Neural cell (in vitro differentiated cells): ENCODE data around the gene PLEKHM3.

Experiments used
- CTCF ChIP-seq: fragments of 450-650 bp; IDR thresholded peaks from 2 replicates; pipeline ENCODE4 v1.5.1; 2014; ENCODE audit warnings: antibody characterized with exemption, mild to moderate bottlenecking, moderate library complexity; ENCODE audit not compliant: poor library complexity, severe bottlenecking
- EP300 ChIP-seq: fragments of 450-650 bp; conservative IDR thresholded peaks from 2 replicates; pipeline ENCODE4 v1.6.1; 2014; ENCODE audit warnings: antibody characterized with exemption, mild to moderate bottlenecking, moderate library complexity; ENCODE audit not compliant: poor library complexity, severe bottlenecking
- EZH2 ChIP-seq: fragments of 200-600, 300-800 bp; shearing (Covaris generic), sonication (generic); IDR thresholded peaks from 2 replicates; pipeline ENCODE4 v1.6.1; 2014; ENCODE audit warnings: antibody characterized with exemption, low read length, borderline replicate concordance, mild to moderate bottlenecking; ENCODE audit not compliant: insufficient read depth, poor library complexity, severe bottlenecking
- MXI1 ChIP-seq: fragments of 450-650 bp; conservative IDR thresholded peaks from 2 replicates; pipeline ENCODE4 v1.6.1; 2014; ENCODE audit warnings: antibody characterized with exemption, mild to moderate bottlenecking; ENCODE audit not compliant: poor library complexity, severe bottlenecking
- POLR2AphosphoS5 ChIP-seq: IDR thresholded peaks from 2 replicates; pipeline ENCODE4 v1.6.1; 2012
- RAD21 ChIP-seq: fragments of 450-650 bp; conservative IDR thresholded peaks from 2 replicates; pipeline ENCODE4 v1.6.1; 2014; ENCODE audit warnings: antibody characterized with exemption, mild to moderate bottlenecking, moderate library complexity
- REST ChIP-seq: IDR thresholded peaks from 2 replicates; pipeline ENCODE4 v1.6.1; 2012; ENCODE audit warnings: borderline replicate concordance
- SMC3 ChIP-seq: fragments of 450-650 bp; conservative IDR thresholded peaks from 2 replicates; pipeline ENCODE4 v1.6.1; 2014; ENCODE audit warnings: antibody characterized with exemption, mild to moderate bottlenecking, moderate library complexity; ENCODE audit not compliant: poor library complexity

- no peak for TF ChIP-seq EZH2
- no peak for TF ChIP-seq CTCF
- no peak for TF ChIP-seq EP300
- TF ChIP-seq POLR2AphosphoS5: no peak
- no peak for TF ChIP-seq MXI1
- no peak for TF ChIP-seq SMC3
- no peak for TF ChIP-seq REST
- no peak for TF ChIP-seq RAD21
Observed at GRCh38 chr2:208042041-208042440, 16.7 kb upstream of the PLEKHM3 start.
